Nucleus accumbens (tissue), 56 donors: ENCODE results near the gene PCDHGA10.
"Not testable (repeated sequence)": the region's sequence is repeated elsewhere in the genome, so short reads cannot be mapped to it uniquely, and the experiment has no call there.

Experiments
- DNase-seq, 56 donors: peaks; one replicate each; lab custom pipeline; 2025; lab: John Stamatoyannopoulos, UW

The PCDHGA10 gene

DNA sequence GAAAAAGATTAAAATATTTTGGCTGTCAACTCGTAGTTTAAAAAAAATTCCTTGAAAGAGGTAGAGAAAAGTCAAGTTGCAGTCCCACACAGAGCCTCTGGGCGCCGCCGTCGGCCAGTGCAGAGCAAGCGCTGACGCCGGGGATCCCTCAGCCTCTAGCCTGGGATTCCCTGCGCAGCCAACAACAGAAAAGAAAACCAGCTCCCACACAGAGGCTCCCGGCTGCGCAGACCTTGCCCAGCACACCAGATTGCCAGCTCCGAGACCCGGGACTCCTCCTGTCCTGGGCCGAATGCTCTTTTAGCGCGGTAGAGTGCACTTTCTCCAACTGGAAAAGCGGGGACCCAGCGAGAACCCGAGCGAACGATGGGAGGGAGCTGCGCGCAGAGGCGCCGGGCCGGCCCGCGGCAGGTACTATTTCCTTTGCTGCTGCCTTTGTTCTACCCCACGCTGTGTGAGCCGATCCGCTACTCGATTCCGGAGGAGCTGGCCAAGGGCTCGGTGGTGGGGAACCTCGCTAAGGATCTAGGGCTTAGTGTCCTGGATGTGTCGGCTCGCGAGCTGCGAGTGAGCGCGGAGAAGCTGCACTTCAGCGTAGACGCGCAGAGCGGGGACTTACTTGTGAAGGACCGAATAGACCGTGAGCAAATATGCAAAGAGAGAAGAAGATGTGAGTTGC lies 4.8 kb downstream of the PCDHGA10 start, which contains the start of gene PCDHGB7:
Gene PCDHGB7, plus strand, starts transcription at position 184 of the 679 bp plus-strand sequence. Its CDS starts 183 bp downstream, at position 367.
- peak in 15 of 56 donors; percentile 11 to 64 (median 26) for DNase-seq

- no peak for DNase-seq
These were observed 6.5 kb downstream of the PCDHGA10 start for GRCh38 chr5:141419074-141419880.

DNA sequence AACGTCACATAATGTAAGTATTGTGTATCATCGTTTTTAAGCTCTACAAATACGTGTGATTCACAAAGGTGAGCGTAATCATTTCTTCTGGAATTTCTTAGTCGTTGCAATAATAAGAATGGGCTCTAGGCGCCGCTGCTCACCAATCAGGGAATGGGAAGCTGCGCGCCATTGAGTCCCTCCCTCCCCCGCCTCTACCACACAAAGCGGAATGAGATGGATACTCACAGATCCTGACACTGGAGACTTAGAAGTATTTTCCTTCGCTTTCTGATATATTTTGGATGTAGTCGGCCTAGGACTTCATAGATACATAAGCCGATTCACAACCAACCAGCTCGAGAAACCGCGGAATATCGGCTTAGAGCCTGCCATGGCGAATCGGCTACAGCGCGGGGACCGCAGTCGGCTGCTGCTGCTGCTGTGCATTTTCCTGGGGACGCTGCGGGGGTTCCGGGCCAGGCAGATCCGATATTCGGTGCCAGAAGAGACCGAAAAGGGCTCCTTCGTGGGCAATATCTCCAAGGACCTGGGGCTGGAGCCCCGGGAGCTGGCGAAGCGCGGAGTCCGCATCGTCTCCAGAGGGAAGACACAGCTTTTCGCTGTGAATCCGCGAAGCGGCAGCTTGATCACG lies 8.2 kb downstream of the PCDHGA10 start, which contains the start of gene PCDHGA11:
Gene PCDHGA11, plus strand, starts transcription at position 197 of the 634 bp plus-strand sequence. Its CDS starts 177 bp downstream, at position 374.
- peak in 1 of 56 donors; percentile 13 for DNase-seq

GRCh38 chr5:141421489-141421855 lies 8.7 kb downstream of the PCDHGA10 start:
- no peak for DNase-seq

GRCh38 chr5:141422742-141423291 lies 10.0 kb downstream of the PCDHGA10 start:
- no peak for DNase-seq

DNA sequence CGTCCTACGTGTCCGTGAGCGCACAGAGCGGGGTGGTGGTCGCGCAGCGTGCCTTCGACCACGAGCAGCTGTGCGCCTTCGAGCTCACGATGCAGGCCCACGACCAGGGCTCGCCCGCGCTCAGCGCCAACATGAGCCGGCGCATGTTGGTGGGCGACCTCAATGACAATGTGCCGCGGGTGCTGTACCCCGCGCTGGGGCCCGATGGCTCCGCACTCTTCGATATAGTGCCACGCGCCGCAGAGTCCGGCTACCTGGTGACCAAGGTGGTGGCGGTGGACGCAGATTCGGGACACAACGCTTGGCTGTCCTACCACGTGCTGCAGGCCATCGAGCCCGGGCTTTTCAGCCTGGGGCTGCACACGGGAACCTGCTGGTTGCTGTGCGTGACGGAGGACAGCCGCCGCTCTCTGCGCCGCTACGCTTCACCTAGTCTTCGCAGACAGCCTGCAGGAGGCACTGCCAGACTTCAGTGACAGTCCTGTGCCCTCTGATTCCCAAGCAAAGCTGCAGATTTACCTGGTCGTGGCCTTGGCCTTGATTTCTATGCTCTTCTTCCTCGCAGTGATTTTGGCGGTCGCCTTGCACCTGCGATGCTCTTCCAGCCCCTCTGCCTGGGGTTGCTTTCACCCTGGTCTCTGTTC lies 15.1 kb downstream of the PCDHGA10 start:
- DNase-seq = no peak

DNA sequence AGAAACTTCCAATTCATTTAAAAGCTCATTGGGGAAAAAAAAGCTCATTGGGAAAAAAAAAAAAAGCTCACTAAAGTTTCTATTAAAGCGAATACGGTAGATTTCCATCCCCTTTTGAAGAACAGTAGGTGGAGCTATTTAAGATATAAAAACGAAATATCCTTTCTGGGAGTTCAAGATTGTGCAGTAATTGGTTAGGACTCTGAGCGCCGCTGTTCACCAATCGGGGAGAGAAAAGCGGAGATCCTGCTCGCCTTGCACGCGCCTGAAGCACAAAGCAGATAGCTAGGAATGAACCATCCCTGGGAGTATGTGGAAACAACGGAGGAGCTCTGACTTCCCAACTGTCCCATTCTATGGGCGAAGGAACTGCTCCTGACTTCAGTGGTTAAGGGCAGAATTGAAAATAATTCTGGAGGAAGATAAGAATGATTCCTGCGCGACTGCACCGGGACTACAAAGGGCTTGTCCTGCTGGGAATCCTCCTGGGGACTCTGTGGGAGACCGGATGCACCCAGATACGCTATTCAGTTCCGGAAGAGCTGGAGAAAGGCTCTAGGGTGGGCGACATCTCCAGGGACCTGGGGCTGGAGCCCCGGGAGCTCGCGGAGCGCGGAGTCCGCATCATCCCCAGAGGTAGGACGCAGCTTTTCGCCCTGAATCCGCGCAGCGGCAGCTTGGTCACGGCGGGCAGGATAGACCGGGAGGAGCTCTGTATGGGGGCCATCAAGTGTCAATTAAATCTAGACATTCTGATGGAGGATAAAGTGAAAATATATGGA lies 17.7 kb downstream of the PCDHGA10 start, which contains the start of gene PCDHGA12:
Gene PCDHGA12, plus strand, starts transcription at position 176 of the 782 bp plus-strand sequence. Its CDS starts 253 bp downstream, at position 429.
- DNase-seq = peak in 8 of 56 donors; percentile 16 to 45 (median 22)

- DNase-seq = no peak
These were observed 18.5 kb downstream of the PCDHGA10 start for GRCh38 chr5:141431286-141431685.

DNA sequence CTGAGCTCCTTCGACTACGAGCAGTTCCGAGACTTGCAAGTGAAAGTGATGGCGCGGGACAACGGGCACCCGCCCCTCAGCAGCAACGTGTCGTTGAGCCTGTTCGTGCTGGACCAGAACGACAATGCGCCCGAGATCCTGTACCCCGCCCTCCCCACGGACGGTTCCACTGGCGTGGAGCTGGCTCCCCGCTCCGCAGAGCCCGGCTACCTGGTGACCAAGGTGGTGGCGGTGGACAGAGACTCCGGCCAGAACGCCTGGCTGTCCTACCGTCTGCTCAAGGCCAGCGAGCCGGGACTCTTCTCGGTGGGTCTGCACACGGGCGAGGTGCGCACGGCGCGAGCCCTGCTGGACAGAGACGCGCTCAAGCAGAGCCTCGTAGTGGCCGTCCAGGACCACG lies 19.5 kb downstream of the PCDHGA10 start:
- not testable (repeated sequence) for DNase-seq

DNA sequence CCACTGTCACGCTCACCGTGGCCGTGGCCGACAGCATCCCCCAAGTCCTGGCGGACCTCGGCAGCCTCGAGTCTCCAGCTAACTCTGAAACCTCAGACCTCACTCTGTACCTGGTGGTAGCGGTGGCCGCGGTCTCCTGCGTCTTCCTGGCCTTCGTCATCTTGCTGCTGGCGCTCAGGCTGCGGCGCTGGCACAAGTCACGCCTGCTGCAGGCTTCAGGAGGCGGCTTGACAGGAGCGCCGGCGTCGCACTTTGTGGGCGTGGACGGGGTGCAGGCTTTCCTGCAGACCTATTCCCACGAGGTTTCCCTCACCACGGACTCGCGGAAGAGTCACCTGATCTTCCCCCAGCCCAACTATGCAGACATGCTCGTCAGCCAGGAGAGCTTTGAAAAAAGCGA lies 19.9 kb downstream of the PCDHGA10 start:
- not testable (repeated sequence) for DNase-seq

DNA sequence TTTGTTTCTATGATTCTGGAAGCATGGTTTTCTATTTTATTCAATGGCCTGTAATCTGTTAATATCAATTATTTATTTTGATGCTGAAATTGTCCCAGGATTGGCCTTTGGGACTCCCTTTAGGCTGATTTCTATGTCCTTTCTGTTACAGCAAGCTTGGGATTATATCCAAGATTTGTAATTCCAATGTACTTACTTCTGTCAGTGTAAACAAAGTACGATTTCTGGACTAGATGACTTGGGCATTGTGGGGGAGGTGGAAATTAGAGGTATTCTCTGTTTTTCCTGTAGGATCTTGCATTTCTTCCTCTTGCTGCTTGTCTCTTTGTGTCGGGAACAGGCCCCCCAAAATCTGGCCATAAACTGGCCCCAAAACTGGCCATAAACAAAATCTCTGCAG lies 21.2 kb downstream of the PCDHGA10 start:
- no peak for DNase-seq

DNA sequence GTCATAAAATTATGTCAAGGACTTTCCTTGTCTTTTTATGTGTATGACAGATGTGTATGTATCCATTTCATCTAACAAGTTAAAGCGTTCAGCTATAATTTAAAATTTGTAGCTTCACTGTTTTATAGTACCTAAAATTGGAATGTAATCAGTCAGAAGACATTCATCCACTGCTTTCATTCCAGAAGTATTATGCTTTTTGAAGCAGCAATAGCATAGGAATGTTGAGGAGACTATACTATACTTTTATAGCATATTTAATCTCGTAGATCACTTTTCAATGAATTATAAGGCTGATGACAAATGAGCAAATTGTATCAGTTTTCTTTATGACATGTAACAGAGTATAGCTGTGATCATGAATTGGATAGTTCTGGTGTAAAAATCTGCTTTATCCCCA lies 24.4 kb downstream of the PCDHGA10 start:
- DNase-seq = no peak

DNA sequence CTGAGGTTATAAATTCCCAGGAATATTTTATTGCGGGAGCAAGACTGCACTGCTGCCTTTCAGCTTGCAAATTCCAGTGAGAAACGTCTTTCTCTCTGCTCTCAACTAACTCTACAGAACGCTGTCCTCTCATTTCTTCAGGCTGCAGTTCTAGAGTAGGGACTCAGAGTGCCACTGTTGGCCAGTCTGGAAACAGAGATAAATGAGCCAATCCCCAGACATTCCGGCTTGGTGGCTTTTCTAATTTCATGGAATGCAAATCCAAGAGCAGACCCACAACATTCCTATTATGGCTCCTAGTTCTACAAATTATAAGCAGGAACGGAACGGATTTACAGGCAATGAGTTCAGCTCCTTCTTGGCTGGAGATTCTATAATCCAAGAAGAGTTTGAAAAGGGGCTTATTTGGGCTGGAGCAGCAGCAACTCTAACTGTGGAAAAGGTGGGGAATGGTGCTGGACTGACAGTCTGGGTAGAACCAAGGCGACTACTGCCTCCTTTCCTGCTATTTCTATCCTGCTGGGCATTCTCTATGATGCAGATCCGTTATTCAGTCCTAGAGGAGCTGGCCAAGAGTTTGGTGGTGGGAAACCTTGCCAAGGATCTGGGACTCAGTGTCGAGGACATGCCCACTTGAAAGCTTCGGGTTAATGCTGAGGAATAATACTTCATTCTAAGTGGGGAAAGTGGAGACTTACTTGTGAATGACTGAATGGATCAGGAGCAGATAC lies 26.8 kb downstream of the PCDHGA10 start:
- no peak for DNase-seq

GRCh38 chr5:141440341-141440740 lies 27.6 kb downstream of the PCDHGA10 start:
- no peak for DNase-seq

GRCh38 chr5:141441571-141442170 lies 28.9 kb downstream of the PCDHGA10 start:
- DNase-seq = no peak

- no peak for DNase-seq
These were observed 52.6 kb downstream of the PCDHGA10 start for GRCh38 chr5:141465351-141465750.
